Fibroblast of skin of right quadriceps (primary cell): ENCODE data around the gene RHBDD2.
A peak's percentile ranks its signal among the peaks of the same experiment; 100 is the strongest.
"Not testable (repeated sequence)": the region's sequence is repeated elsewhere in the genome, so short reads cannot be mapped to it uniquely, and the experiment has no call there.

Experiments used
- DNase-seq: peaks from one replicate; pipeline ENCODE4 v3.0.0-alpha.2; 2013

The RHBDD2 gene

GRCh38 chr7:75866489-75867389 is 12.1 kb upstream of the RHBDD2 start:
- peak; percentile 38 for DNase-seq

GRCh38 chr7:75867390-75867717 is 11.5 kb upstream of the RHBDD2 start:
- DNase-seq, result no peak

- DNase-seq, result no peak
Measured at GRCh38 chr7:75868153-75868552, 10.7 kb upstream of the RHBDD2 start.

GRCh38 chr7:75869776-75870379 is 9.0 kb upstream of the RHBDD2 start:
- peak; percentile 21 for DNase-seq

GRCh38 chr7:75870557-75871161 is 8.2 kb upstream of the RHBDD2 start:
- no peak for DNase-seq

GRCh38 chr7:75872073-75872782 is 6.6 kb upstream of the RHBDD2 start:
- DNase-seq, result peak; percentile 51

GRCh38 chr7:75874180-75874579 is 4.7 kb upstream of the RHBDD2 start:
- DNase-seq, result not testable (repeated sequence)

GRCh38 chr7:75875113-75876080 is 3.4 kb upstream of the RHBDD2 start:
- DNase-seq, result no peak

- no peak for DNase-seq
Measured at GRCh38 chr7:75876126-75876881, 2.5 kb upstream of the RHBDD2 start.

GRCh38 chr7:75878312-75878768 is 494 bp upstream of the RHBDD2 start:
- no peak for DNase-seq

GRCh38 chr7:75879771-75880184 is 944 bp downstream of the RHBDD2 start:
- peak; percentile 49 for DNase-seq

GRCh38 chr7:75880242-75880641 is 1.4 kb downstream of the RHBDD2 start:
- DNase-seq, result no peak

- no peak for DNase-seq
Measured at GRCh38 chr7:75881436-75882095, 2.7 kb downstream of the RHBDD2 start.

GRCh38 chr7:75883265-75883824 is 4.5 kb downstream of the RHBDD2 start:
- not testable (repeated sequence) for DNase-seq

- no peak for DNase-seq
Measured at GRCh38 chr7:75884476-75884875, 5.6 kb downstream of the RHBDD2 start.

- DNase-seq, result no peak
Measured at GRCh38 chr7:75885036-75885435, 6.2 kb downstream of the RHBDD2 start.

GRCh38 chr7:75887669-75888369 is 9.0 kb downstream of the RHBDD2 start:
- no peak for DNase-seq

GRCh38 chr7:75888464-75889222 is 9.8 kb downstream of the RHBDD2 start:
- DNase-seq, result no peak
